ENCODE results near the gene CHAMP1.
A peak's percentile ranks its signal among the peaks of the same experiment; 100 is the strongest.

DNA sequence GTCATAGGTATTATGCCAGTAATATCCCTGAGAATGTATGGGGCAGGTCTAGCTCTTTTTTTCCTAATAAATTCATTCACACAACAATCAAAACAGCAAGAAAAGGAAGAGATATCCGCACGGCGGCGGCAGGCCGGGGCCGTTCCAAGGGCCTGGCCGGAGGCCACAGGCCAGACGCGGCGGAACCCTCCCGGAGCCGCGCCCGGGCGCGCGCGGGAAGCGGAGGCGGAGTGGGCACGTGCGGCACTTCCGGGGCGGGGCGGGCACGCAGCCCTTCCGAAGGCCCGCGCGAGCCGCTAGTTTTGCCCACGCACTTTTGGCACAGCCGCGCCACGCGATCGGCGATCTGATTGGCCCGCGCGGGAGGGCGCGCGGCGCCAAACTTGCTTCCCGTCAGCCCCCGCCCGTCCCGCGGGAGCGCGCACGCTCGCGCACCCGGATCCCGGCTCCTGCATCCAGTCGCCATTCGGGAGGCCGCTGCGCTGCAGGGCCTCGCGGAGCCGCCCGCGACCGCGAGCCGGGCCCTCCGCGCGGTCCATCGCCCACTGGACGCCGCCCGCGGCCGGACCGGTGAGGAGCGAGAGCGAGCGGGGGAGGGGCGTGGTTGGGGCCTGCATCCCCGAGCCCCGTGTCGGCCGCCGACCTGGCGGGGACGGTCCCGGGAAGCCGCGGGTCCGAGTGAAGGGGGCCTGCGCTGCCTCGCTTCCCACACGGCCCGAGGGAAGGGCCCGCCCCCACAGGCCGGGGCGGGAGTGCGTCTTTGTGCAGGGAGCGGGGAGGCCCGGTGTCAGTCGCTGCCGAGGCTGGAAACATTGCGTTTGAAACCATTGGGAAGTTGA is at the start of gene CHAMP1:
- TF ChIP-seq POLR2A (IDR thresholded peaks at IDR 0.05; ENCODE audit: low read depth, low read length) (peak; percentile 78), POU2F2 (IDR thresholded peaks at IDR 0.05; ENCODE audit: low read depth, low read length) (peak; percentile 44; the same call in 1 of the 2 replicates)
